ENCODE results near the gene MACO1.

MACO1 gene

GRCh38 chr1:25494952-25495351 lies 64.3 kb downstream of the MACO1 start:
- TF ChIP-seq ZBTB7A (IDR thresholded peaks at IDR 0.05; ENCODE audit: low read depth) (no peak), FOXM1 (IDR thresholded peaks at IDR 0.05; ENCODE audit: borderline replicate concordance, low read depth) (no peak), MAX (IDR thresholded peaks at IDR 0.05) (no peak), NFIC (IDR thresholded peaks at IDR 0.05) (no peak), CEBPB (IDR thresholded peaks at IDR 0.05) (no peak), TAF1 (IDR thresholded peaks at IDR 0.05; ENCODE audit: low read depth) (no peak), EGR1 (IDR thresholded peaks at IDR 0.05) (no peak), TEAD4 (IDR thresholded peaks at IDR 0.05) (no peak), EP300 (IDR thresholded peaks at IDR 0.05; ENCODE audit: borderline replicate concordance) (no peak), USF1 (IDR thresholded peaks at IDR 0.05) (no peak)

GRCh38 chr1:25500694-25501093 lies 70.0 kb downstream of the MACO1 start:
- TF ChIP-seq CREB1 (IDR thresholded peaks at IDR 0.05; ENCODE audit: low read depth), result no peak
- TF ChIP-seq RAD21 (IDR thresholded peaks at IDR 0.05; ENCODE audit: low read depth), result no peak

GRCh38 chr1:25501235-25502058 lies 70.8 kb downstream of the MACO1 start:
- TF ChIP-seq CREB1 (IDR thresholded peaks at IDR 0.05; ENCODE audit: low read depth), result no peak
- TF ChIP-seq YY1 (IDR thresholded peaks at IDR 0.05; ENCODE audit: low read depth), result no peak
- no peak for TF ChIP-seq TAF1 (IDR thresholded peaks at IDR 0.05; ENCODE audit: low read depth)
- TF ChIP-seq ZBTB7A (IDR thresholded peaks at IDR 0.05; ENCODE audit: low read depth), result no peak
- TF ChIP-seq EP300 (IDR thresholded peaks at IDR 0.05; ENCODE audit: borderline replicate concordance), result no peak

- TF ChIP-seq TCF12 (IDR thresholded peaks at IDR 0.05; ENCODE audit: low read depth) (no peak), RAD21 (IDR thresholded peaks at IDR 0.05; ENCODE audit: low read depth) (no peak), TEAD4 (IDR thresholded peaks at IDR 0.05) (no peak), USF1 (IDR thresholded peaks at IDR 0.05) (no peak), ZBTB7A (IDR thresholded peaks at IDR 0.05; ENCODE audit: low read depth) (no peak), YY1 (IDR thresholded peaks at IDR 0.05; ENCODE audit: low read depth) (no peak), CEBPB (IDR thresholded peaks at IDR 0.05) (no peak), EP300 (IDR thresholded peaks at IDR 0.05; ENCODE audit: borderline replicate concordance) (no peak), EGR1 (IDR thresholded peaks at IDR 0.05) (no peak), MAX (IDR thresholded peaks at IDR 0.05) (no peak), REST (IDR thresholded peaks at IDR 0.05; ENCODE audit: low read depth) (no peak), CREB1 (IDR thresholded peaks at IDR 0.05; ENCODE audit: low read depth) (no peak), NFIC (IDR thresholded peaks at IDR 0.05) (no peak), FOXM1 (IDR thresholded peaks at IDR 0.05; ENCODE audit: borderline replicate concordance, low read depth) (no peak), TAF1 (IDR thresholded peaks at IDR 0.05; ENCODE audit: low read depth) (no peak)
These were observed 72.3 kb downstream of the MACO1 start for GRCh38 chr1:25502957-25503356.

GRCh38 chr1:25503551-25504426 lies 73.1 kb downstream of the MACO1 start:
- no peak for TF ChIP-seq CEBPB (IDR thresholded peaks at IDR 0.05)
- TF ChIP-seq MAX (IDR thresholded peaks at IDR 0.05), result no peak
- TF ChIP-seq YY1 (IDR thresholded peaks at IDR 0.05; ENCODE audit: low read depth), result no peak
- no peak for TF ChIP-seq NFIC (IDR thresholded peaks at IDR 0.05)
- peak; percentile 67; the same call in 1 of the 2 replicates for TF ChIP-seq RAD21 (IDR thresholded peaks at IDR 0.05; ENCODE audit: low read depth)

GRCh38 chr1:25504706-25505595 lies 74.3 kb downstream of the MACO1 start:
- TF ChIP-seq EP300 (IDR thresholded peaks at IDR 0.05; ENCODE audit: borderline replicate concordance), result no peak
- no peak for TF ChIP-seq EGR1 (IDR thresholded peaks at IDR 0.05)
- TF ChIP-seq NFIC (IDR thresholded peaks at IDR 0.05), result no peak
- no peak for TF ChIP-seq ZBTB7A (IDR thresholded peaks at IDR 0.05; ENCODE audit: low read depth)
- TF ChIP-seq TEAD4 (IDR thresholded peaks at IDR 0.05), result no peak
- TF ChIP-seq TCF12 (IDR thresholded peaks at IDR 0.05; ENCODE audit: low read depth), result no peak
- TF ChIP-seq REST (IDR thresholded peaks at IDR 0.05; ENCODE audit: low read depth), result no peak
- no peak for TF ChIP-seq TAF1 (IDR thresholded peaks at IDR 0.05; ENCODE audit: low read depth)
- no peak for TF ChIP-seq RAD21 (IDR thresholded peaks at IDR 0.05; ENCODE audit: low read depth)
- TF ChIP-seq CREB1 (IDR thresholded peaks at IDR 0.05; ENCODE audit: low read depth), result no peak
- no peak for TF ChIP-seq CEBPB (IDR thresholded peaks at IDR 0.05)
- no peak for TF ChIP-seq FOXM1 (IDR thresholded peaks at IDR 0.05; ENCODE audit: borderline replicate concordance, low read depth)
- no peak for TF ChIP-seq MAX (IDR thresholded peaks at IDR 0.05)
- no peak for TF ChIP-seq YY1 (IDR thresholded peaks at IDR 0.05; ENCODE audit: low read depth)
- TF ChIP-seq USF1 (IDR thresholded peaks at IDR 0.05), result no peak
